Measurements from ENCODE around the gene ARL4C. TPM values are rescaled to one million over a fixed set of nuclear protein-coding genes. Genes with fewer than 3 reads are reported as not detected.

ARL4C gene
- total and polyA plus RNA-seq, 2 of the 8 experiments (the other 6 are each of a cell fraction or from before 2014, with no cell fraction given) = 7.0 to 16.9 TPM

DNA sequence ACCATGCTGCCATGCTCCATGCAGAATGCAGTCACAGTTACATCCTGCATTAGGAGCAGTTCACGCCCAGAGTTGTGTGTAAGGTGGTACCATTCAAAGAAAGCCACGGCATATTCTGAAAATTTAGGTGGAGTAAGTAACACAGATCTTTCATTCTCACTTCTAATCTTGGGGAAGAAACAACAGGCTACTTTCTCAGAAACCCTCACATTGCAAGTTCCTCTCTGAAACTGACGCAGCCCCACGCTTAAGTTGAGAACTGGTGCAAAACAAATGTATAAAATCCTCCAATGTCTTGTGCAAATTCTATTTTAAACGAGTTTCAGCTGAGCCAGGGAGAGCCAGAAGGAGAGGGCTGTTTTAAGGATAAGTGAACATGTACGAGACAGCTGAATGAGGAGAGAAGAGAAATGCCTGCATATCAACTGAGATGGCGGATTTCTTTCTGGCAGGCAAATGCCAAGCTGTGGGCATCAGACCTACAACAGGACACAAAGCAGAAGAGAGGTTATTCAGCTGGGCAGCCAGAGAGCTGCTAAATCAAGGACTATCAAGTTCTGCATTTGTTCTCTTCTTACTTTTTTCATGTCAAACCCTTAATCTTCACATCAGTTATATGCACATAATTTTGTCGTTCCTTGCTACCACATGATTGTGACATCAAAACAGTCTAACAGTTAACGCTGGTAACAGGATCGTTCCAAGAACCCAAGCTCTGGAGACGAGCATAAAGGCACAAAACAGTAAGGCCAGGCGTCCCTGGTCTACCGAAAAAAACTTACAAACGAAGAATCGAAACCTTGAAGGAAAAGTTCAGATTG lies 6.4 kb downstream of the ARL4C start (continued):
- TF ChIP-seq RAD21 (IDR thresholded peaks at IDR 0.05 in 1 of 2, conservative IDR thresholded peaks at IDR 0.05 in 1 of 2; ENCODE audit: low read depth in 2 of 2, low read length in 2 of 2) (no peak), POLR2A (IDR thresholded peaks at IDR 0.05; ENCODE audit: control extremely low read depth in 1 of 2, low read depth in 2 of 2, low read length in 2 of 2) (no peak), BACH1 (IDR thresholded peaks at IDR 0.05; ENCODE audit: low read length) (no peak), BCL11A (IDR thresholded peaks at IDR 0.05; ENCODE audit: low read depth in 2 of 2, low read length in 2 of 2) (no peak), RXRA (IDR thresholded peaks at IDR 0.05; ENCODE audit: insufficient read depth, low read depth, low read length) (no peak)
